HCT116 (cell line): ENCODE measurements around the gene SLC10A3. TPM values are rescaled to one million over a fixed set of nuclear protein-coding genes. Genes with fewer than 3 reads are reported as not detected.
A peak's percentile ranks its signal among the peaks of the same experiment; 100 is the strongest.

Experiments
- ATAC-seq: fragments of 200-7000 bp; cut with Tn5 transposase; 2 replicates; pipeline ENCODE4 v1.9.1; 2020; ENCODE audit warnings: mild to moderate bottlenecking, moderate library complexity
- BruUV-seq: library from RNA; stranded (reverse); fragments of 400-500 nt; replicated peaks from 2 replicates; lab custom pipeline; 2021; lab: Mats Ljungman, UMichigan
- CTCF ChIA-PET: fragments of 300-600 bp; sonication (Branson Sonifier 250); formaldehyde crosslinking; loops from one replicate; lab custom pipeline; 2021; ENCODE audit warnings: antibody characterized with exemption; lab: Charles Lee
- POLR2A ChIA-PET: fragments of 300-600, 350-600 bp; sonication (Branson Sonifier 250); formaldehyde crosslinking; loops from one replicate; lab custom pipeline; 2021; ENCODE audit warnings: antibody characterized with exemption; lab: Charles Lee
- RAD21 ChIA-PET, 2 experiments: fragments of 300-600 bp; sonication (Branson Sonifier 250); formaldehyde crosslinking; loops; one replicate each; lab custom pipeline; 2023; ENCODE audit warnings: low total read pairs in 2 of 2; ENCODE audit not compliant: uncharacterized antibody in 2 of 2, unreplicated experiment in 2 of 2, low non-redundant PET in 1 of 2; lab: Charles Lee
- DNase-seq: peaks from one replicate; pipeline ENCODE4 v3.0.0-alpha.2; 2010; ENCODE audit warnings: low read depth, low spot score
- H2AFZ ChIP-seq: fragments of 200-600 bp; shearing (Covaris generic), sonication (generic); 2 replicates; pipeline ENCODE4 v1.6.1; 2017; ENCODE audit warnings: low read depth, mixed run types, mixed read lengths, antibody characterized with exemption, low read length; ENCODE audit not compliant: poor library complexity, severe bottlenecking
- H3K27ac ChIP-seq: 2 replicates; pipeline ENCODE4 v1.5.1; 2012; ENCODE audit warnings: low read depth, low read length
- H3K27me3 ChIP-seq: fragments of 200-600 bp; sonication (generic); 2 replicates; pipeline ENCODE4 v1.6.1; 2016; ENCODE audit warnings: mixed run types, low read length, mixed read lengths; ENCODE audit not compliant: insufficient read depth
- H3K36me3 ChIP-seq, 2 experiments: fragments of 200-500 bp in 1 of 2; fragments of 200-600 bp in 1 of 2; sonication (Bioruptor generic) in 1 of 2; sonication (generic) in 1 of 2; 2 replicates each; pipeline versions ENCODE4 v1.5.1 to v1.6.1; 2014 to 2016; ENCODE audit warnings: low read length in 2 of 2, inconsistent platforms in 1 of 2, mixed read lengths in 1 of 2, mixed run types in 1 of 2; ENCODE audit not compliant: insufficient read depth in 2 of 2, control insufficient read depth in 1 of 2
- H3K4me1 ChIP-seq, 2 experiments: fragments of 200-600 bp in 1 of 2; sonication (generic) in 1 of 2; 2 replicates each; pipeline versions ENCODE4 v1.5.1 to v1.6.1; 2012 to 2017; ENCODE audit warnings: low read length in 2 of 2, inconsistent platforms in 1 of 2, mild to moderate bottlenecking in 1 of 2, mixed read lengths in 1 of 2, mixed run types in 1 of 2, moderate library complexity in 1 of 2; ENCODE audit not compliant: insufficient read depth in 2 of 2, control insufficient read depth in 1 of 2
- H3K4me2 ChIP-seq: fragments of 200-600 bp; sonication (generic); 2 replicates; pipeline ENCODE4 v1.6.1; 2017; ENCODE audit warnings: mixed run types, low read length, mixed read lengths
- H3K4me3 ChIP-seq, 2 experiments: fragments of 200-600 bp in 1 of 2; sonication (generic) in 1 of 2; replicated peaks in 1 of 2; 2 replicates each; pipeline ENCODE4 v1.5.1; 2011 to 2016; ENCODE audit warnings: low read length in 2 of 2, control low read depth in 1 of 2, low read depth in 1 of 2, mild to moderate bottlenecking in 1 of 2, mixed read lengths in 1 of 2, mixed run types in 1 of 2
- H3K79me2 ChIP-seq: fragments of 200-600 bp; sonication (generic); 2 replicates; pipeline ENCODE4 v1.6.1; 2017; ENCODE audit warnings: mild to moderate bottlenecking, mixed run types, low read length, moderate library complexity, mixed read lengths; ENCODE audit not compliant: insufficient read depth
- H3K9ac ChIP-seq: fragments of 200-600 bp; sonication (generic); 2 replicates; pipeline ENCODE4 v1.6.1; 2016; ENCODE audit warnings: low read length, mixed read lengths
- H3K9me2 ChIP-seq: fragments of 200-600 bp; sonication (generic), shearing (Covaris generic); 2 replicates; pipeline ENCODE4 v1.6.1; 2017; ENCODE audit warnings: mixed run types, mild to moderate bottlenecking, moderate library complexity; ENCODE audit not compliant: insufficient read depth
- H3K9me3 ChIP-seq, 2 experiments: fragments of 200-500 bp in 1 of 2; fragments of 200-600 bp in 1 of 2; sonication (Bioruptor generic) in 1 of 2; sonication (generic) in 1 of 2; 2 replicates each; pipeline ENCODE4 v1.6.1; 2014 to 2017; ENCODE audit warnings: low read length in 2 of 2, mixed read lengths in 2 of 2, inconsistent platforms in 1 of 2, low read depth in 1 of 2, mild to moderate bottlenecking in 1 of 2, mixed run types in 1 of 2, moderate library complexity in 1 of 2; ENCODE audit not compliant: control insufficient read depth in 1 of 2, insufficient read depth in 1 of 2
- H4K20me1 ChIP-seq: fragments of 200-600 bp; sonication (generic), shearing (Covaris generic); 2 replicates; pipeline ENCODE4 v1.6.1; 2017; ENCODE audit warnings: mixed run types, mild to moderate bottlenecking, moderate library complexity; ENCODE audit not compliant: insufficient read depth
- CBX3 ChIP-seq: IDR thresholded peaks from 2 replicates; pipeline ENCODE4 v1.6.1; 2012; ENCODE audit warnings: low read depth
- CEBPB ChIP-seq: IDR thresholded peaks from 2 replicates; pipeline ENCODE4 v1.6.1; 2012; ENCODE audit warnings: low read depth
- CTCF ChIP-seq, 3 experiments: fragments of 200-600 bp in 1 of 3; sonication (generic) in 1 of 3; IDR thresholded peaks in 2 of 3; conservative IDR thresholded peaks in 1 of 3; 2 replicates each; pipeline ENCODE4 v1.5.1; 2012 to 2017; ENCODE audit warnings: low read depth in 2 of 3, low read length in 2 of 3, antibody characterized with exemption in 1 of 3, borderline replicate concordance in 1 of 3, control low read depth in 1 of 3, mild to moderate bottlenecking in 1 of 3, mixed read lengths in 1 of 3, mixed run types in 1 of 3, moderate library complexity in 1 of 3; ENCODE audit not compliant: insufficient read depth in 1 of 3
- EGR1 ChIP-seq: IDR thresholded peaks from 2 replicates; pipeline ENCODE4 v1.6.1; 2012; ENCODE audit warnings: low read depth
- ELF1 ChIP-seq: IDR thresholded peaks from 2 replicates; pipeline ENCODE4 v1.6.1; 2012; ENCODE audit warnings: low read depth, borderline replicate concordance
- EZH2 ChIP-seq: fragments of 200-600 bp; sonication (generic); IDR thresholded peaks from 2 replicates; pipeline ENCODE4 v1.6.1; 2017; ENCODE audit warnings: antibody characterized with exemption, mixed run types
- EZH2phosphoT487 ChIP-seq: fragments of 200-600 bp; IDR thresholded peaks from 2 replicates; pipeline ENCODE4 v1.6.1; 2018; ENCODE audit warnings: antibody characterized with exemption, borderline replicate concordance
- JUND ChIP-seq: IDR thresholded peaks from 2 replicates; pipeline ENCODE4 v1.6.1; 2012
- POLR2AphosphoS5 ChIP-seq: IDR thresholded peaks from 2 replicates; pipeline ENCODE4 v1.6.1; 2011; ENCODE audit warnings: mild to moderate bottlenecking, low read depth, low read length, moderate library complexity
- RAD21 ChIP-seq: IDR thresholded peaks from 2 replicates; pipeline ENCODE4 v1.6.1; 2012; ENCODE audit warnings: low read depth, mild to moderate bottlenecking
- SIN3A ChIP-seq: IDR thresholded peaks from 2 replicates; pipeline ENCODE4 v1.6.1; 2012; ENCODE audit warnings: low read depth
- SP1 ChIP-seq: IDR thresholded peaks from 2 replicates; pipeline ENCODE4 v1.6.1; 2012; ENCODE audit warnings: low read depth
- SRF ChIP-seq: IDR thresholded peaks from 2 replicates; pipeline ENCODE4 v1.6.1; 2012; ENCODE audit warnings: low read depth
- TCF7L2 ChIP-seq: IDR thresholded peaks from 2 replicates; pipeline ENCODE4 v1.7.0; 2011; ENCODE audit warnings: borderline replicate concordance, inconsistent platforms; ENCODE audit not compliant: insufficient read depth, insufficient read length; ENCODE audit errors: extremely low read depth
- YY1 ChIP-seq: IDR thresholded peaks from 2 replicates; pipeline ENCODE4 v1.6.1; 2011; ENCODE audit warnings: low read length, low read depth, moderate library complexity, mild to moderate bottlenecking; ENCODE audit not compliant: insufficient replicate concordance; ENCODE audit errors: extremely low read depth
- ZBTB33 ChIP-seq: IDR thresholded peaks from 2 replicates; pipeline ENCODE4 v1.6.1; 2011; ENCODE audit warnings: mild to moderate bottlenecking, low read length, moderate library complexity; ENCODE audit not compliant: insufficient replicate concordance; ENCODE audit errors: extremely low read depth
- ZFX ChIP-seq: fragments of 450-650 bp; IDR thresholded peaks from 2 replicates; pipeline ENCODE4 v1.6.1; 2017
- ZNF274 ChIP-seq: fragments of 200-500 bp; sonication (Bioruptor generic); IDR thresholded peaks from 2 replicates; pipeline ENCODE4 v1.6.1; 2014; ENCODE audit warnings: mild to moderate bottlenecking, low read depth, low read length, inconsistent platforms
- intact Hi-C: fragments of 100-400 bp; cut with micrococcal nuclease; formaldehyde crosslinking; loops from 2 replicates; pipeline ENCODE4 v1.10.0; 2022
- total RNA-seq: library from RNA; stranded (reverse); gene quantifications from one replicate; pipeline ENCODE4 v1.2.1, GENCODE V29; 2021; ENCODE audit not compliant: unreplicated experiment
- TF ChIP-seq, protein P1 (sequence below): IDR thresholded peaks from 2 replicates; pipeline ENCODE4 v1.6.1; 2012; ENCODE audit warnings: low read depth
- TF ChIP-seq, protein P2 (sequence below): IDR thresholded peaks from 2 replicates; pipeline ENCODE4 v1.6.1; 2012

The SLC10A3 gene
- total RNA-seq, 1 experiment from 2014 or later: 16.2 TPM

DNA sequence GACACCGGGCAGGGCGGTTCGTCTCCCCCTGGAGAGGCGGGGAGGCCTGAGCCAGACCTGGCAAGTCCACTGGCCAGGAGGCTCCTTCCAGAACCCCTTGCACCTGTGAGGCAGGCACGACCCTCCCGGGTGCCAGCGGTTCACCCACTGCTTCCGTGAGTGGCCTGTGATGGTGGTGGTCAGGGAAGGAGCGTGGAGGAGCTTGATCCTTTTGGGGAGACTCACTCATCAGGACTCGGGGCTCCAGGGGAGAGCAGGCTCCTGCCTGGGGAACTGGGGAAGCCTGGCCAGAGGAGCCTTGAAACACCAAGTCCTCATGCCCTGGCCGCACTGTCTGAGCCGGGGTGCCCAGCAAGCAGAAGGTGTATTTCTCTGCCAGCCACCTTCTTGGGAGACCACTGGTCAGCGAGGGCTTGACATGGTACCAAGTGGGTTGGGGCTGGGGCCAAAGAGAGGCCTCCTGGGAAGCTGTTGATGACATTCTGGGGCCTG is 45.6 kb downstream of the SLC10A3 start:
- ChIA-PET CTCF (no interaction called here), RAD21 (no interaction called here), POLR2A (no interaction called here)
- no peak for TF ChIP-seq SRF
- TF ChIP-seq SIN3A: no peak
- no peak for TF ChIP-seq EZH2phosphoT487
- no peak; the same call in 1 of the 2 replicates for TF ChIP-seq ZFX
- TF ChIP-seq CBX3: no peak
- no peak for TF ChIP-seq EZH2
- TF ChIP-seq POLR2AphosphoS5: no peak
- TF ChIP-seq ZNF274: no peak
- TF ChIP-seq TCF7L2: no peak
- no peak for TF ChIP-seq RAD21
- TF ChIP-seq CEBPB: no peak
- no peak for TF ChIP-seq CTCF (IDR thresholded peaks at IDR 0.05 in 2 of 3, conservative IDR thresholded peaks at IDR 0.05 in 1 of 3; ENCODE audit: borderline replicate concordance in 1 of 3, insufficient read depth in 1 of 3, low read depth in 2 of 3, low read length in 2 of 3)
- TF ChIP-seq ZBTB33: no peak
- no peak for TF ChIP-seq YY1
- TF ChIP-seq SP1: no peak
- no peak for TF ChIP-seq JUND
- TF ChIP-seq ELF1: no peak
- TF ChIP-seq EGR1: no peak
- TF ChIP-seq, protein P1, sequence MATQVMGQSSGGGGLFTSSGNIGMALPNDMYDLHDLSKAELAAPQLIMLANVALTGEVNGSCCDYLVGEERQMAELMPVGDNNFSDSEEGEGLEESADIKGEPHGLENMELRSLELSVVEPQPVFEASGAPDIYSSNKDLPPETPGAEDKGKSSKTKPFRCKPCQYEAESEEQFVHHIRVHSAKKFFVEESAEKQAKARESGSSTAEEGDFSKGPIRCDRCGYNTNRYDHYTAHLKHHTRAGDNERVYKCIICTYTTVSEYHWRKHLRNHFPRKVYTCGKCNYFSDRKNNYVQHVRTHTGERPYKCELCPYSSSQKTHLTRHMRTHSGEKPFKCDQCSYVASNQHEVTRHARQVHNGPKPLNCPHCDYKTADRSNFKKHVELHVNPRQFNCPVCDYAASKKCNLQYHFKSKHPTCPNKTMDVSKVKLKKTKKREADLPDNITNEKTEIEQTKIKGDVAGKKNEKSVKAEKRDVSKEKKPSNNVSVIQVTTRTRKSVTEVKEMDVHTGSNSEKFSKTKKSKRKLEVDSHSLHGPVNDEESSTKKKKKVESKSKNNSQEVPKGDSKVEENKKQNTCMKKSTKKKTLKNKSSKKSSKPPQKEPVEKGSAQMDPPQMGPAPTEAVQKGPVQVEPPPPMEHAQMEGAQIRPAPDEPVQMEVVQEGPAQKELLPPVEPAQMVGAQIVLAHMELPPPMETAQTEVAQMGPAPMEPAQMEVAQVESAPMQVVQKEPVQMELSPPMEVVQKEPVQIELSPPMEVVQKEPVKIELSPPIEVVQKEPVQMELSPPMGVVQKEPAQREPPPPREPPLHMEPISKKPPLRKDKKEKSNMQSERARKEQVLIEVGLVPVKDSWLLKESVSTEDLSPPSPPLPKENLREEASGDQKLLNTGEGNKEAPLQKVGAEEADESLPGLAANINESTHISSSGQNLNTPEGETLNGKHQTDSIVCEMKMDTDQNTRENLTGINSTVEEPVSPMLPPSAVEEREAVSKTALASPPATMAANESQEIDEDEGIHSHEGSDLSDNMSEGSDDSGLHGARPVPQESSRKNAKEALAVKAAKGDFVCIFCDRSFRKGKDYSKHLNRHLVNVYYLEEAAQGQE: no peak
- TF ChIP-seq, protein P2, sequence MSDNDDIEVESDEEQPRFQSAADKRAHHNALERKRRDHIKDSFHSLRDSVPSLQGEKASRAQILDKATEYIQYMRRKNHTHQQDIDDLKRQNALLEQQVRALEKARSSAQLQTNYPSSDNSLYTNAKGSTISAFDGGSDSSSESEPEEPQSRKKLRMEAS: no peak
- DNase-seq (no peak), ATAC-seq (peak; percentile 17)
- no peaks in the 10 kb centered on the region for H3K9me2 ChIP-seq
- no peaks in the 10 kb centered on the region for H3K9me3 ChIP-seq
- H3K27me3 ChIP-seq: no peaks in the 10 kb centered on the region
- H3K4me2 ChIP-seq: peak overlapping the region; percentile 81
- BruUV-seq: no TSS peak
- peaks cover 13% of the 10 kb centered on the region for H3K79me2 ChIP-seq
- H3K4me3 ChIP-seq: peak overlapping the region; percentile 59 to 68
- H3K27ac ChIP-seq: peak overlapping the region; percentile 70
- H2AFZ ChIP-seq: no peak overlapping the region
- no peaks in the 10 kb centered on the region; a peak in 1 of 4 replicates for H3K36me3 ChIP-seq
- intact Hi-C loops: loop anchor here (5.0 kb wide), 1 partner anchor 32 kb away; the partner anchor contains the start of gene LAGE3
- peak overlapping the region; percentile 79 for H3K9ac ChIP-seq
- no peaks in the 10 kb centered on the region for H4K20me1 ChIP-seq
- H3K4me1 ChIP-seq: peaks cover 6 to 16% of the 10 kb centered on the region in 2 experiments; a peak in 3 of 4 replicates
